HepG2 (cell line): Measurements from ENCODE around the gene EFNA2. TPM values are rescaled to one million over a fixed set of nuclear protein-coding genes. Genes with fewer than 3 reads are reported as not detected.

ENCODE experiments used
- ARID2 ChIP-seq: sonication (generic); formaldehyde crosslinking; IDR thresholded peaks from 2 replicates; pipeline ENCODE4 v1.8.1; 2022; ENCODE audit warnings: mild to moderate bottlenecking, missing genetic modification reagents, borderline replicate concordance
- ARID3A ChIP-seq: IDR thresholded peaks from 2 replicates; pipeline ENCODE4 v1.6.1; 2012; ENCODE audit warnings: low read depth, low read length, improper control_type of control experiment
- ATF7 ChIP-seq, 2 experiments: fragments of 450-650 bp in 1 of 2; sonication (generic) in 1 of 2; formaldehyde crosslinking in 1 of 2; IDR thresholded peaks; 2 replicates each; pipeline versions ENCODE4 v1.4.0 to v1.6.1; 2016 to 2020; ENCODE audit warnings: antibody characterized with exemption in 1 of 2, mild to moderate bottlenecking in 1 of 2, missing genetic modification reagents in 1 of 2
- CENPBD1 ChIP-seq: sonication (generic); formaldehyde crosslinking; IDR thresholded peaks from 2 replicates; pipeline ENCODE4 v1.8.0; 2022; ENCODE audit warnings: missing genetic modification reagents, low read depth, mild to moderate bottlenecking, borderline replicate concordance
- HOMEZ ChIP-seq: IDR thresholded peaks from 2 replicates; pipeline ENCODE4 v1.6.1; 2016; ENCODE audit warnings: low read depth
- MAF1 ChIP-seq: sonication (generic); formaldehyde crosslinking; IDR thresholded peaks from 2 replicates; pipeline ENCODE4 v1.5.0; 2020; ENCODE audit warnings: missing genetic modification reagents, borderline replicate concordance
- PLSCR1 ChIP-seq: sonication (generic); formaldehyde crosslinking; IDR thresholded peaks from 2 replicates; pipeline ENCODE4 v1.5.0; 2020; ENCODE audit warnings: missing genetic modification reagents, mild to moderate bottlenecking, borderline replicate concordance
- PTBP1 ChIP-seq: fragments of 200-400 bp; formaldehyde crosslinking; IDR thresholded peaks from 2 replicates; pipeline ENCODE4 v1.6.1; 2018; ENCODE audit warnings: low read length, low read depth; ENCODE audit not compliant: poor library complexity, severe bottlenecking
- RFX3 ChIP-seq: IDR thresholded peaks from 2 replicates; pipeline ENCODE4 v1.6.1; 2016; ENCODE audit warnings: missing biosample characterization, missing genetic modification reagents
- ZBTB21 ChIP-seq: sonication (generic); formaldehyde crosslinking; IDR thresholded peaks from 2 replicates; pipeline ENCODE4 v1.4.0; 2020; ENCODE audit warnings: missing genetic modification reagents
- ZMYM3 ChIP-seq: sonication (generic); formaldehyde crosslinking; IDR thresholded peaks from 2 replicates; pipeline ENCODE4 v1.5.1; 2020; ENCODE audit warnings: mild to moderate bottlenecking, missing genetic modification reagents
- ZNF235 ChIP-seq: sonication (generic); formaldehyde crosslinking; IDR thresholded peaks from 2 replicates; pipeline ENCODE4 v1.8.1; 2023; ENCODE audit warnings: mild to moderate bottlenecking, missing genetic modification reagents, borderline replicate concordance
- ZNF501 ChIP-seq: sonication (generic); formaldehyde crosslinking; IDR thresholded peaks from 2 replicates; pipeline ENCODE4 v1.5.1; 2020; ENCODE audit warnings: mild to moderate bottlenecking, moderate library complexity, missing genetic modification reagents
- ZNF574 ChIP-seq: sonication (generic); formaldehyde crosslinking; IDR thresholded peaks from 2 replicates; pipeline ENCODE4 v1.4.0; 2020; ENCODE audit warnings: missing genetic modification reagents
- ZNF766 ChIP-seq: sonication (generic); formaldehyde crosslinking; IDR thresholded peaks from 2 replicates; pipeline ENCODE4 v1.5.0; 2020; ENCODE audit warnings: missing genetic modification reagents, borderline replicate concordance
- ZSCAN31 ChIP-seq: sonication (generic); formaldehyde crosslinking; IDR thresholded peaks from 2 replicates; pipeline ENCODE4 v1.5.0; 2020; ENCODE audit warnings: low read depth, mild to moderate bottlenecking, missing genetic modification reagents
- ZSCAN9 ChIP-seq: IDR thresholded peaks from 2 replicates; pipeline ENCODE4 v1.6.1; 2016; ENCODE audit warnings: borderline replicate concordance
- polyA plus RNA-seq, 8 experiments: library from polyadenylated mRNA; depleted of rRNA in 3 of 8; stranded (reverse) in 7 of 8; unstranded in 1 of 8; fragments of >200 nt; fragmentation: Illumina TruSeq in 4 of 8; extraction: Trizol in 4 of 8; gene quantifications; 2 replicates each; pipeline versions ENCODE4 v1.2.1 to v1.2.3, GENCODE V29; 2011 to 2016; ENCODE audit warnings: low read depth in 4 of 8, missing spikeins in 1 of 8, mixed read lengths in 1 of 8; ENCODE audit not compliant: insufficient read depth in 1 of 8
- total RNA-seq, 5 experiments: library from RNA; depleted of rRNA; stranded (reverse); fragments of >200 nt; fragmentation: Illumina TruSeq; extraction: Trizol; gene quantifications; 2 replicates each; pipeline ENCODE4 v1.2.3, GENCODE V29; 2016; ENCODE audit warnings: low read depth in 1 of 5

The EFNA2 gene
- total and polyA plus RNA-seq, 2 of the 13 experiments (the other 11 are each of a cell fraction or from before 2014, with no cell fraction given) = 6.0 to 9.9 TPM

- no peak for TF ChIP-seq ARID3A
- TF ChIP-seq ZSCAN31 (CRISPR knock-in tag) = no peak
- no peak for TF ChIP-seq RFX3
- peak; percentile 31; the same call in 1 of the 2 replicates for TF ChIP-seq ZBTB21 (CRISPR knock-in tag)
- peak; percentile 51; the same call in 1 of the 2 replicates for TF ChIP-seq ZNF501 (CRISPR knock-in tag)
- TF ChIP-seq ZMYM3 (CRISPR knock-in tag) = no peak
- no peak for TF ChIP-seq ATF7 (IDR thresholded peaks at IDR 0.05)
- TF ChIP-seq ATF7 (CRISPR knock-in tag; IDR thresholded peaks at IDR 0.05) = no peak
- TF ChIP-seq ZNF766 (CRISPR knock-in tag) = peak; percentile 92; the same call in 1 of the 2 replicates
- TF ChIP-seq PTBP1 = no peak
- peak; percentile 9; the same call in 1 of the 2 replicates for TF ChIP-seq ZSCAN9
- TF ChIP-seq MAF1 (CRISPR knock-in tag) = no peak
- TF ChIP-seq PLSCR1 (CRISPR knock-in tag) = 0 out of 2 replicates have a peak, but pooled peaks have one; percentile 61
- peak; percentile 57; the same call in 1 of the 2 replicates for TF ChIP-seq ZNF235
- TF ChIP-seq CENPBD1 (CRISPR knock-in tag) = no peak
- no peak for TF ChIP-seq HOMEZ (CRISPR knock-in tag)
- TF ChIP-seq ARID2 (CRISPR knock-in tag) = no peak
- peak; percentile 88 for TF ChIP-seq ZNF574
Measured at GRCh38 chr19:1275260-1275975, 10.3 kb upstream of the EFNA2 start, which contains the start of gene FAM174C (continued).
